ENCODE data around the gene GOLGA6A. TPM values are rescaled to one million over a fixed set of nuclear protein-coding genes. Genes with fewer than 3 reads are reported as not detected.

GOLGA6A gene
- total RNA-seq, 2 experiments from 2014 or later: 0.16 to 0.42 TPM

GRCh38 chr15:74038707-74039655 lies 43.4 kb downstream of the GOLGA6A start:
- intact Hi-C loops (cut with DNase I, micrococcal nuclease): no loop called here
- Histone ChIP-seq H3K27me3 (ENCODE audit: control insufficient read depth in 1 of 2, insufficient read depth in 2 of 2, low read length in 2 of 2) (no peaks in the 10 kb centered on the region), H3K9me3 (ENCODE audit: control insufficient read depth in 1 of 2, insufficient read depth in 1 of 2, low read length in 2 of 2) (no peaks in the 10 kb centered on the region), H3K27ac (ENCODE audit: low read depth in 1 of 2, low read length in 2 of 2) (no peak overlapping the region), H3K4me1 (ENCODE audit: insufficient read depth, low read length) (no peaks in the 10 kb centered on the region), H3K4me3 (ENCODE audit: low read length) (no peak overlapping the region), H3K36me3 (ENCODE audit: insufficient read depth, low read length) (peaks cover 44% of the 10 kb centered on the region)
- TF ChIP-seq CTCF (IDR thresholded peaks at IDR 0.05): no peak
- H3K36me3 Mint-ChIP-seq (ENCODE audit: low read depth): peaks cover 52% of the 10 kb centered on the region
- no peaks in the 10 kb centered on the region for H3K9me3 Mint-ChIP-seq
- ATAC-seq (ENCODE audit: poor library complexity): no peak
- DNase-seq: no peak
- ChIA-PET CTCF (no interaction called here), POLR2A (no interaction called here)
- H3K27ac Mint-ChIP-seq: peak overlapping the region; percentile 17
- no peaks in the 10 kb centered on the region for H3K4me1 Mint-ChIP-seq (ENCODE audit: low read depth)
- no peaks in the 10 kb centered on the region for H3K27me3 Mint-ChIP-seq
- no peak overlapping the region for H3K4me3 Mint-ChIP-seq

- no peak overlapping the region for H3K27ac ChIP-seq (ENCODE audit: low read depth in 1 of 2, low read length in 2 of 2)
- H3K9me3 Mint-ChIP-seq: no peaks in the 10 kb centered on the region
- no peak overlapping the region for H3K27ac Mint-ChIP-seq
- H3K4me3 ChIP-seq (ENCODE audit: low read length): no peak overlapping the region
- POLR2A ChIA-PET: no interaction called here
- TF ChIP-seq CTCF (IDR thresholded peaks at IDR 0.05): no peak
- H3K36me3 Mint-ChIP-seq (ENCODE audit: low read depth): peaks cover 53% of the 10 kb centered on the region
- intact Hi-C loops (cut with DNase I, micrococcal nuclease): no loop called here
- CTCF ChIA-PET: interaction anchor here (0.7 to 1.2 kb wide), 2 partner anchors 63 to 86 kb away, joined by 3 to 5 read pairs; no protein-coding TSS in a partner anchor
- no peaks in the 10 kb centered on the region for H3K27me3 Mint-ChIP-seq
- no peak for ATAC-seq (ENCODE audit: poor library complexity)
- H3K9me3 ChIP-seq (ENCODE audit: control insufficient read depth in 1 of 2, insufficient read depth in 1 of 2, low read length in 2 of 2): no peaks in the 10 kb centered on the region
- H3K4me1 Mint-ChIP-seq (ENCODE audit: low read depth): no peaks in the 10 kb centered on the region
- peaks cover 51% of the 10 kb centered on the region for H3K36me3 ChIP-seq (ENCODE audit: insufficient read depth, low read length)
- DNase-seq: no peak
- no peaks in the 10 kb centered on the region for H3K4me1 ChIP-seq (ENCODE audit: insufficient read depth, low read length)
- no peaks in the 10 kb centered on the region for H3K27me3 ChIP-seq (ENCODE audit: control insufficient read depth in 1 of 2, insufficient read depth in 2 of 2, low read length in 2 of 2)
- no peak overlapping the region for H3K4me3 Mint-ChIP-seq
Observed at GRCh38 chr15:74037171-74038117, 44.9 kb downstream of the GOLGA6A start.
